PC-9 (cell line): Measurements from ENCODE around the gene CD200.

Experiments
- CTCF ChIP-seq: fragments of 200-600 bp; sonication (generic); conservative IDR thresholded peaks from 2 replicates; pipeline ENCODE4 v1.6.1; 2017; ENCODE audit warnings: mixed run types, antibody characterized with exemption, mild to moderate bottlenecking, moderate library complexity
- EZH2 ChIP-seq: fragments of 200-600 bp; sonication (generic); IDR thresholded peaks from 2 replicates; pipeline ENCODE4 v1.8.0; 2017; ENCODE audit warnings: antibody characterized with exemption, low read depth

GRCh38 chr3:112394003-112394640 is 61.2 kb downstream of the CD200 start:
- TF ChIP-seq CTCF (no peak), EZH2 (no peak)
